Muscle layer of colon (tissue), 2 donors: ENCODE data around the gene LTB4R2.

Experiments used
- H3K27ac ChIP-seq: one replicate; pipeline ENCODE4 v1.7.0; 2013; ENCODE audit warnings: low read depth, mild to moderate bottlenecking, low read length, moderate library complexity
- H3K27me3 ChIP-seq, 2 donors: one replicate each; pipeline ENCODE4 v1.7.0; 2013; ENCODE audit warnings: low read length in 2 of 2, mild to moderate bottlenecking in 2 of 2; ENCODE audit not compliant: insufficient read depth in 2 of 2, control insufficient read depth in 1 of 2
- H3K36me3 ChIP-seq: one replicate; pipeline ENCODE4 v1.7.0; 2013; ENCODE audit warnings: mild to moderate bottlenecking, low read length; ENCODE audit not compliant: insufficient read depth
- H3K4me1 ChIP-seq: one replicate; pipeline ENCODE4 v1.7.0; 2013; ENCODE audit warnings: mild to moderate bottlenecking, low read length; ENCODE audit not compliant: insufficient read depth
- H3K4me3 ChIP-seq, 2 donors: one replicate each; pipeline ENCODE4 v1.7.0; 2013; ENCODE audit warnings: low read length in 2 of 2, low read depth in 1 of 2, mild to moderate bottlenecking in 1 of 2, moderate library complexity in 1 of 2
- H3K9ac ChIP-seq: one replicate; pipeline ENCODE4 v1.7.0; 2013; ENCODE audit warnings: low read length
- H3K9me3 ChIP-seq: one replicate; pipeline ENCODE4 v1.7.0; 2013; ENCODE audit warnings: mild to moderate bottlenecking, low read length
- donor health status: abdominal sarcoma.
- donor health status: Adenocarcinoma of cecum.

LTB4R2 gene

GRCh38 chr14:24356208-24356607 is 46.3 kb downstream of the LTB4R2 start:
- H3K4me3 ChIP-seq: no peak overlapping the region
- H3K4me1 ChIP-seq: no peaks in the 10 kb centered on the region
- H3K9ac ChIP-seq: no peak overlapping the region
- H3K36me3 ChIP-seq: no peaks in the 10 kb centered on the region
- H3K9me3 ChIP-seq: no peaks in the 10 kb centered on the region
- peaks cover 0 to 7% of the 10 kb centered on the region in 2 donors for H3K27me3 ChIP-seq
- H3K27ac ChIP-seq: no peak overlapping the region

- Histone ChIP-seq H3K4me3 (no peak overlapping the region), H3K27ac (no peak overlapping the region), H3K9me3 (no peaks in the 10 kb centered on the region), H3K36me3 (no peaks in the 10 kb centered on the region), H3K27me3 (no peaks in the 10 kb centered on the region), H3K4me1 (peaks cover 3% of the 10 kb centered on the region), H3K9ac (no peak overlapping the region)
Observed at GRCh38 chr14:24360281-24360680, 50.3 kb downstream of the LTB4R2 start.

GRCh38 chr14:24361326-24361725 is 51.4 kb downstream of the LTB4R2 start:
- Histone ChIP-seq H3K9ac (no peak overlapping the region), H3K4me1 (peaks cover 13% of the 10 kb centered on the region), H3K36me3 (no peaks in the 10 kb centered on the region), H3K27ac (no peak overlapping the region), H3K4me3 (no peak overlapping the region), H3K27me3 (no peaks in the 10 kb centered on the region), H3K9me3 (no peaks in the 10 kb centered on the region)
